Thyroid gland (tissue), 4 donors: ENCODE results near the gene THAP7. TPM values are rescaled to one million over a fixed set of nuclear protein-coding genes. Genes with fewer than 3 reads are reported as not detected.

ENCODE experiments used
- DNase-seq, 2 donors: peaks; one replicate each; pipeline ENCODE4 v3.0.0-alpha.2; 2019
- H3K27ac ChIP-seq, 3 donors: fragments of 200-600 bp; sonication (generic); 1 replicate in 2 of 3; 2 replicates in 1 of 3; pipeline ENCODE4 v1.5.1; 2016 to 2019; ENCODE audit warnings: mild to moderate bottlenecking in 1 of 3, moderate library complexity in 1 of 3
- H3K27me3 ChIP-seq: fragments of 200-600 bp; sonication (generic); one replicate; pipeline ENCODE4 v1.5.1; 2019
- H3K36me3 ChIP-seq, 2 donors: fragments of 200-600 bp; sonication (generic); one replicate each; pipeline ENCODE4 v1.5.1; 2016 to 2019
- H3K4me1 ChIP-seq, 2 donors: fragments of 200-600 bp; sonication (generic); one replicate each; pipeline ENCODE4 v1.5.1; 2017 to 2019
- H3K4me3 ChIP-seq, 3 donors: fragments of 200-600 bp; sonication (generic); replicated peaks in 1 of 3; 1 replicate in 2 of 3; 2 replicates in 1 of 3; pipeline ENCODE4 v1.5.1; 2016; ENCODE audit warnings: mild to moderate bottlenecking in 1 of 3
- H3K9me3 ChIP-seq: fragments of 200-600 bp; sonication (generic); one replicate; pipeline ENCODE4 v1.5.1; 2017
- POLR2A ChIP-seq, 2 donors: fragments of 450-650 bp; IDR thresholded peaks; one replicate each; pipeline ENCODE4 v1.6.1; 2017; ENCODE audit warnings: antibody characterized with exemption in 2 of 2, mild to moderate bottlenecking in 2 of 2, moderate library complexity in 1 of 2
- WGBS, 2 donors: methylation state at CpG; one replicate each; pipeline ENCODE4 v1.1.5; 2017; 5-methylcytosine and 5-hydroxymethylcytosine counted together
- intact Hi-C: fragments of 100-400 bp; cut with DNase I; formaldehyde crosslinking; loops from one replicate; pipeline ENCODE4 v1.15.1; 2023
- total RNA-seq, 4 donors: library from RNA; depleted of rRNA; stranded (reverse); fragments of >200 nt; gene quantifications; one replicate each; pipeline ENCODE4 v1.2.3, GENCODE V29; 2016
- TF ChIP-seq, protein P1 (sequence below), 6 experiments: fragments of 200-600 bp in 3 of 6; fragments of 450-650 bp in 3 of 6; sonication (generic) in 3 of 6; IDR thresholded peaks; one replicate each; pipeline ENCODE4 v1.5.1; 2016 to 2019; ENCODE audit warnings: antibody characterized with exemption in 6 of 6, mild to moderate bottlenecking in 2 of 6, inconsistent platforms in 1 of 6, moderate library complexity in 1 of 6

THAP7 gene
- total RNA-seq, 4 donors from 2014 or later: 51.0 to 75.0 (median 58.9) TPM

DNA sequence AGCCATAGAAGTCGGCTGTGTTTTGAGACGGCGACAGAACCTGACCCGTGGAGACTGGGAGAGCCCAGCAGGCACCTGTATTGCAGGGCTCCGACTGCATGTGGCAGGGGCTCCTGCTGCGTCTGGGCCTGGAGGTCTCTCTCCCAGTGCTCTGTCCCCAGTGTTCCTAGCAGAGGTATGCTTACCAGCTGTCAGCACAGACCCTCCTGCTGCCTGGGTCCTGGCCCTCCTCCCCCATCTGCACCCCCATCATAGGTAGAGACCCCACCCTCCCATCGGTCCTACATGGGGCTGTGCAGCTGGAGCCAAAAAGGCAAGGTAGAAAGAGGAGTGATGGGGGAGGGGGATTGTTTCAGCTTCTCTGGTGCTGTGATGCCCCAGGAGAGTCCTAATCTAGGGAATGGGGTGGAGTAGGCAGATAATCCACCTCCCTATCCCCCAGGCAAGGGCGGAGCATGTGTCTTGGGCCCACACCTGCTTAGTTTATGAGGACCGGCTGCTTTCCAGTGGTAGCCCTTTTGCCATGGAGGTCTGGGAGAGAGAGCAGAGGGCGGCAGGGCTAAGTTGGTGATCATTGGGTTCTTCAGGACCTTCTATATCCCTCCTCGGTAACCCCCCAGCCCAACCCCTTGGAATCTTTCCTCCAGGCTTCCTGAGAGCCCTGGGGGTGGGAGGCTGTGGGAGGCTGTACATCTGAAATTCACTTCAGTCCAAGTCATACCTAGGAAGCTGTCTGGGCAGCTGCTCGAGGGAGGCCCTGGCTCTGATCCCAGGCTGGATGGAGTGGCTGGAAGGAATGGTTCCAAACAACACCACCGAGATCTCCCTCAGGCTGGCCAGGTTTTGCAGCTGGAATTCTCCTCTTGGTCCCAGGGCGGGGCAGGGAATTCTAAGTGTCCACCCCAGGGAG, 25.1 kb upstream of the THAP7 start:
- 51 to 66% methylated on average over 8 to 13 of the region's 14 CpGs for WGBS, 2 donors
- no peak overlapping the region for H3K4me3 ChIP-seq
- intact Hi-C loops: no loop called here
- DNase-seq: peak; percentile 84 to 88
- no peak overlapping the region for H3K27ac ChIP-seq
- no peaks in the 10 kb centered on the region for H3K36me3 ChIP-seq
- no peaks in the 10 kb centered on the region for H3K9me3 ChIP-seq
- peaks cover 2 to 10% of the 10 kb centered on the region in 2 donors for H3K4me1 ChIP-seq
- H3K27me3 ChIP-seq: no peaks in the 10 kb centered on the region
- TF ChIP-seq, protein P1, sequence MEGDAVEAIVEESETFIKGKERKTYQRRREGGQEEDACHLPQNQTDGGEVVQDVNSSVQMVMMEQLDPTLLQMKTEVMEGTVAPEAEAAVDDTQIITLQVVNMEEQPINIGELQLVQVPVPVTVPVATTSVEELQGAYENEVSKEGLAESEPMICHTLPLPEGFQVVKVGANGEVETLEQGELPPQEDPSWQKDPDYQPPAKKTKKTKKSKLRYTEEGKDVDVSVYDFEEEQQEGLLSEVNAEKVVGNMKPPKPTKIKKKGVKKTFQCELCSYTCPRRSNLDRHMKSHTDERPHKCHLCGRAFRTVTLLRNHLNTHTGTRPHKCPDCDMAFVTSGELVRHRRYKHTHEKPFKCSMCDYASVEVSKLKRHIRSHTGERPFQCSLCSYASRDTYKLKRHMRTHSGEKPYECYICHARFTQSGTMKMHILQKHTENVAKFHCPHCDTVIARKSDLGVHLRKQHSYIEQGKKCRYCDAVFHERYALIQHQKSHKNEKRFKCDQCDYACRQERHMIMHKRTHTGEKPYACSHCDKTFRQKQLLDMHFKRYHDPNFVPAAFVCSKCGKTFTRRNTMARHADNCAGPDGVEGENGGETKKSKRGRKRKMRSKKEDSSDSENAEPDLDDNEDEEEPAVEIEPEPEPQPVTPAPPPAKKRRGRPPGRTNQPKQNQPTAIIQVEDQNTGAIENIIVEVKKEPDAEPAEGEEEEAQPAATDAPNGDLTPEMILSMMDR (IDR thresholded peaks at IDR 0.05): no peak
- TF ChIP-seq POLR2A (IDR thresholded peaks at IDR 0.05): no peak

- no peak for TF ChIP-seq POLR2A (IDR thresholded peaks at IDR 0.05)
- TF ChIP-seq, protein P1 (IDR thresholded peaks at IDR 0.05): no peak
- Histone ChIP-seq H3K4me3 (no peak overlapping the region), H3K36me3 (no peaks in the 10 kb centered on the region), H3K27ac (no peak overlapping the region), H3K9me3 (no peaks in the 10 kb centered on the region), H3K4me1 (peaks cover 0 to 6% of the 10 kb centered on the region in 2 donors), H3K27me3 (no peaks in the 10 kb centered on the region)
- 84 to 91% methylated on average over 10 to 12 of the region's 27 CpGs for WGBS, 2 donors
- intact Hi-C loops: no loop called here
- DNase-seq: no peak
These were observed 24.1 kb upstream of the THAP7 start for GRCh38 chr22:21025763-21026755.

DNA sequence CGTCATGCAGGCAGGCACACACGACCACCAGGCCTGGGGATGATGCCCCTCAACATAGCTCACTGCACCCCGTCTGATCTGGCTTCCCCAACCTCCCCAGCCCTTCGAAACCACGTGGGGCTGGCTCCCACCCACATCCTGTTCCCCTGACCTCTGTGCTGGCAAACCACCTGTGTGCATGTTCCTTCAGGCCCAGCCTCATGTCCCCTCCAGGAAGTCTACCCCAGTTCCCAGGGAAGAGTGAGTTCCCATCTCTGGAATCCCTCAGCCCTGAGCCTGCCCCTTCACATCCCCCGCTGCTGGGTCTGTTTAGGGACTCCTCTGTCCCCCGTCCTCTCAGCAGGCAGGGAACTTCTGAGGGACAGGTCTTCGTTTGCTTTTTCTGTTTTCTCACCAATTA, 23.3 kb upstream of the THAP7 start:
- TF ChIP-seq, protein P1 (IDR thresholded peaks at IDR 0.05): no peak
- TF ChIP-seq POLR2A (IDR thresholded peaks at IDR 0.05): no peak
- WGBS, 2 donors: 75 to 79% methylated on average over 8 of the region's 8 CpGs
- intact Hi-C loops: no loop called here

DNA sequence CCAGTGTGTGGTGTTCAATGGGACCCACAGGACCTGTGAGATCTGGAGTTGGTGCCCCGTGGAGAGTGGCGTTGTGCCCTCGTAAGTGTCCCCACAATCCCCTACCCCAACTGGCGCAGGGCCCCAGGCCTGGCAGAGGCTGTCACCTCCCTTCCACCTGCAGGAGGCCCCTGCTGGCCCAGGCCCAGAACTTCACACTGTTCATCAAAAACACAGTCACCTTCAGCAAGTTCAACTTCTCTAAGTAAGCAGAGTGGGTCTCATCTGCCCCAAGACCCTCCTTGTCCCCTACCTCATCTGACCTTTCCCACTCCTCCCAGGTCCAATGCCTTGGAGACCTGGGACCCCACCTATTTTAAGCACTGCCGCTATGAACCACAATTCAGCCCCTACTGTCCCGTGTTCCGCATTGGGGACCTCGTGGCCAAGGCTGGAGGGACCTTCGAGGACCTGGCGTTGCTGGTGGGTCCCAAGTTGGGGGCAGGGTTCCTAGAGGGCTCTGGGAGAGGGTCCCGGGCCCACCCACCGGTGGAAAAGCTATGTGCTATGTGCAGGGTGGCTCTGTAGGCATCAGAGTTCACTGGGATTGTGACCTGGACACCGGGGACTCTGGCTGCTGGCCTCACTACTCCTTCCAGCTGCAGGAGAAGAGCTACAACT, 21.2 kb upstream of the THAP7 start:
- 73 to 84% methylated on average over 8 to 12 of the region's 13 CpGs for WGBS, 2 donors
- H3K27me3 ChIP-seq: no peaks in the 10 kb centered on the region
- DNase-seq: no peak
- no peak overlapping the region for H3K4me3 ChIP-seq
- no peak for TF ChIP-seq POLR2A (IDR thresholded peaks at IDR 0.05)
- TF ChIP-seq, protein P1 (IDR thresholded peaks at IDR 0.05): no peak
- intact Hi-C loops: no loop called here
- no peak overlapping the region for H3K27ac ChIP-seq
- H3K9me3 ChIP-seq: no peaks in the 10 kb centered on the region
- H3K36me3 ChIP-seq: no peaks in the 10 kb centered on the region
- peaks cover 0 to 6% of the 10 kb centered on the region in 2 donors for H3K4me1 ChIP-seq

More for the DNA sequence above, 23.3 kb upstream of the THAP7 start:
- Histone ChIP-seq H3K4me1 (peaks cover 0 to 6% of the 10 kb centered on the region in 2 donors), H3K27ac (no peak overlapping the region), H3K27me3 (no peaks in the 10 kb centered on the region), H3K4me3 (no peak overlapping the region), H3K36me3 (no peaks in the 10 kb centered on the region), H3K9me3 (no peaks in the 10 kb centered on the region)
- DNase-seq: no peak
